Immature natural killer cell (primary cell): ENCODE results near the gene INPP5K. TPM values are rescaled to one million over a fixed set of nuclear protein-coding genes. Genes with fewer than 3 reads are reported as not detected.
A peak's percentile ranks its signal among the peaks of the same experiment; 100 is the strongest.

Experiments
- DNase-seq, 3 donors: peaks; one replicate each; pipeline ENCODE4 v3.0.0; 2022; ENCODE audit warnings: mixed read lengths in 1 of 3
- H3K27ac Mint-ChIP-seq, 6 donors: one replicate each; pipeline ENCODE4 v1.8.0; 2020; ENCODE audit warnings: mixed read lengths in 6 of 6, mild to moderate bottlenecking in 5 of 6, inconsistent platforms in 4 of 6, moderate library complexity in 3 of 6
- H3K27me3 Mint-ChIP-seq, 3 donors: one replicate each; pipeline ENCODE4 v1.8.0; 2020 to 2021; ENCODE audit warnings: low read depth in 3 of 3, mild to moderate bottlenecking in 3 of 3, mixed read lengths in 3 of 3, moderate library complexity in 3 of 3, inconsistent platforms in 1 of 3
- H3K36me3 Mint-ChIP-seq, 3 donors: one replicate each; pipeline ENCODE4 v1.8.0; 2020; ENCODE audit warnings: mixed read lengths in 3 of 3, inconsistent platforms in 2 of 3, mild to moderate bottlenecking in 2 of 3
- H3K4me1 Mint-ChIP-seq, 2 donors: one replicate each; pipeline ENCODE4 v1.8.0; 2020; ENCODE audit warnings: inconsistent platforms in 2 of 2, mild to moderate bottlenecking in 2 of 2, mixed read lengths in 2 of 2, moderate library complexity in 1 of 2
- H3K4me3 Mint-ChIP-seq, 5 donors: one replicate each; pipeline ENCODE4 v1.8.0; 2020; ENCODE audit warnings: mild to moderate bottlenecking in 5 of 5, mixed read lengths in 5 of 5, inconsistent platforms in 3 of 5, moderate library complexity in 3 of 5
- H3K9me3 Mint-ChIP-seq, 6 donors: one replicate each; pipeline ENCODE4 v1.8.0; 2020; ENCODE audit warnings: mild to moderate bottlenecking in 6 of 6, mixed read lengths in 6 of 6, inconsistent platforms in 4 of 6, moderate library complexity in 3 of 6
- polyA plus RNA-seq, 3 donors: library from polyadenylated mRNA; unstranded; fragments of 300-500 nt; fragmentation: Illumina TruSeq; gene quantifications; one replicate each; pipeline ENCODE4 v1.2.3, GENCODE V29; 2021

Gene INPP5K
- polyA plus RNA-seq, 3 donors from 2014 or later, result 113 to 161 (median 120) TPM

DNA sequence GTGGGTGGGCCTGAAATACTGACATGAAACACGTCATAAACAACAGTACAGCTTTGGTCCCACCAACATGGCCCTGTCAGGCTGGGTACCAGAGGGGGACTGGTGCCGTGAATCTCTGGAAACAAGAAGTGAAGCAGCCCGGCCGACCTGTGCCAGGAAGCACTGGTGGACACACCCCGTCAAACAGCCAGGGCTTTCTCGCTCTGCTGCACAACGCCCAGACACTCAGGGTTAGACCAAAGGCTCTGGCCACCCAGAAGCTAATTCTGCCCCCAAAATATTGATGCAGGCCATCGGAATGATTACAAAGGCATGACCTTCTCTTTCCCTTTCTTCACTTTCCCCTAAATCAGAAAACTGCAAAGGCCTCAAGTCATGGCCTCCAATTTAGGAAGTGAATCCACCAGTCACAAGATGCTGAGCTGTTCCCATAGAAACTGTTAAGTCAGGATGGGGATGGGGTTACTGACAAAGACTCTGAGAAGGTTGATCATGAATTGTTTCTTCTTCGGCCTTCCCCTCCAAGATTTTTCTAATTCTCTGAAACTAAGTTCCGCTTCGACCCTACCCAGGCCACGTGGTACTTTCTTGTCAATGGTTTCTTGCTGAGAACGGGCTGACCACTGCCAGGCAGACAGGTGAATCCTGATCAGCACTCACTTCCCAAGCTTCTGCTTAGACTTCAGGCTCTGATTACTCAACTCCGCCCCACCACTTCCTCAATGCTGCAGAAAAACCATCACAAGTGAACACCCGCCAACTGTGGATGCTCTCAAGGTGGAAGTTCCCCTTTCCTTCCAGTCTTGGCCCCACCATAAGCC is 39.4 kb upstream of the INPP5K start:
- H3K4me3 Mint-ChIP-seq, result no peak overlapping the region
- H3K36me3 Mint-ChIP-seq, result peaks cover under 1 to 13% (median 9%) of the 10 kb centered on the region in 3 donors
- peak overlapping the region in 3 of 6 donors; percentile 23 to 64 (median 58) for H3K27ac Mint-ChIP-seq
- DNase-seq, result no peak
- peaks cover 19 to 39% of the 10 kb centered on the region in 2 donors for H3K4me1 Mint-ChIP-seq
- H3K27me3 Mint-ChIP-seq, result peaks cover 0 to 5% (median 0%) of the 10 kb centered on the region in 3 donors
- H3K9me3 Mint-ChIP-seq, result no peaks in the 10 kb centered on the region

GRCh38 chr17:1554751-1555540 is 38.5 kb upstream of the INPP5K start:
- peaks cover 14 to 30% of the 10 kb centered on the region in 2 donors for H3K4me1 Mint-ChIP-seq
- DNase-seq, result no peak
- no peak overlapping the region for H3K4me3 Mint-ChIP-seq
- H3K36me3 Mint-ChIP-seq, result peaks cover 5 to 22% (median 12%) of the 10 kb centered on the region in 3 donors
- H3K9me3 Mint-ChIP-seq, result no peaks in the 10 kb centered on the region
- H3K27me3 Mint-ChIP-seq, result peaks cover 0 to 5% (median 0%) of the 10 kb centered on the region in 3 donors
- no peak overlapping the region for H3K27ac Mint-ChIP-seq

GRCh38 chr17:1553354-1554266 is 37.2 kb upstream of the INPP5K start:
- no peak overlapping the region for H3K4me3 Mint-ChIP-seq
- H3K9me3 Mint-ChIP-seq, result no peaks in the 10 kb centered on the region
- H3K27ac Mint-ChIP-seq, result peak overlapping the region in 1 of 6 donors; percentile 31
- H3K36me3 Mint-ChIP-seq, result peaks cover 5 to 22% (median 12%) of the 10 kb centered on the region in 3 donors
- peaks cover 11 to 20% of the 10 kb centered on the region in 2 donors for H3K4me1 Mint-ChIP-seq
- no peak for DNase-seq
- peaks cover 0 to 5% (median 0%) of the 10 kb centered on the region in 3 donors for H3K27me3 Mint-ChIP-seq

- Mint-ChIP-seq H3K27ac (peak overlapping the region in 1 of 6 donors; percentile 71), H3K27me3 (peaks cover 0 to 5% (median 0%) of the 10 kb centered on the region in 3 donors), H3K4me3 (no peak overlapping the region), H3K9me3 (no peaks in the 10 kb centered on the region), H3K4me1 (peaks cover 11 to 20% of the 10 kb centered on the region in 2 donors), H3K36me3 (peaks cover 5 to 22% (median 12%) of the 10 kb centered on the region in 3 donors)
- DNase-seq, result no peak
Measured at GRCh38 chr17:1552932-1553331, 36.5 kb upstream of the INPP5K start.

DNA sequence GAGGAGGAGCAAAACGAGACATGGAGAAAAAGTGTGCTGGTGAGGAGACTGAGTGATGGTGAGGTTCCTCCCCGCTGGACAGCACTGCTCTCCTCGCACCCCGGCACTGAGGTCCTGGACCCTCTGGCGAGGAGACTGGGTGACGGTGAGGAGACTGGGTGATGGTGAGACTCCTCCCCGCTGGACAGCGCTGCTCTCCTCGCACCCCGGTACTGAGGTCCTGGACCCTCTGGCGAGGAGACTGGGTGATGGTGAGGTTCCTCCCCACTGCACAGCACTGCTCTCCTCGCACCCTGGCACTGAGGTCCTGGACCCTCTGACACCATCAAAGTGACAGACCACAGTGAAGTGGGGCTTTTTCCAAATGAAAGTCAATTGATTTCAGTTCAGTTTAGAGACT is 35.3 kb upstream of the INPP5K start:
- DNase-seq, result no peak
- Mint-ChIP-seq H3K9me3 (no peaks in the 10 kb centered on the region), H3K27me3 (peaks cover 0 to 5% (median 0%) of the 10 kb centered on the region in 3 donors), H3K27ac (no peak overlapping the region), H3K36me3 (peaks cover 5 to 24% (median 12%) of the 10 kb centered on the region in 3 donors), H3K4me1 (peaks cover 7 to 12% of the 10 kb centered on the region in 2 donors), H3K4me3 (no peak overlapping the region)

DNA sequence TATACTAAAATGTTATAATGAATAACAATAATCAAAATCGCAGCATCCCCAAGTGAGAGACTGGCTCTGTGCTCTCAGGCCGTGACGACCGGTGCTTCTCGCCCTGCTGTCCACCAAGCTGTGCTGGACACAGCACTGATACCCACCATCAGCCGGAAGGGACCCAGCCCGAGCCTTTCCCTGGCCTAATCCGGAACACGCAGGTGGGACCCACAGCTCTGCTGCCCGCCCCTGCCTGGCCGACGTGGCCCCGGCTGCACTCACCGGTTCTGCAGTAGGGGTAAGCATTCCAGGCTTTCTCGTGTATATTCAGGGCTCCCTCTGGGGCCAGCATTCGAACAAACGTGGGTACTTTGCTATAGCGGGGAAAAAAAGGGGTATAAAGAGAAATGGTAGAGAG is 31.6 kb upstream of the INPP5K start:
- Mint-ChIP-seq H3K27me3 (peaks cover 0 to 3% (median 0%) of the 10 kb centered on the region in 3 donors), H3K27ac (no peak overlapping the region), H3K36me3 (peaks cover 10 to 40% (median 15%) of the 10 kb centered on the region in 3 donors), H3K4me1 (no peaks in the 10 kb centered on the region), H3K4me3 (no peak overlapping the region), H3K9me3 (no peaks in the 10 kb centered on the region)
- no peak for DNase-seq

DNA sequence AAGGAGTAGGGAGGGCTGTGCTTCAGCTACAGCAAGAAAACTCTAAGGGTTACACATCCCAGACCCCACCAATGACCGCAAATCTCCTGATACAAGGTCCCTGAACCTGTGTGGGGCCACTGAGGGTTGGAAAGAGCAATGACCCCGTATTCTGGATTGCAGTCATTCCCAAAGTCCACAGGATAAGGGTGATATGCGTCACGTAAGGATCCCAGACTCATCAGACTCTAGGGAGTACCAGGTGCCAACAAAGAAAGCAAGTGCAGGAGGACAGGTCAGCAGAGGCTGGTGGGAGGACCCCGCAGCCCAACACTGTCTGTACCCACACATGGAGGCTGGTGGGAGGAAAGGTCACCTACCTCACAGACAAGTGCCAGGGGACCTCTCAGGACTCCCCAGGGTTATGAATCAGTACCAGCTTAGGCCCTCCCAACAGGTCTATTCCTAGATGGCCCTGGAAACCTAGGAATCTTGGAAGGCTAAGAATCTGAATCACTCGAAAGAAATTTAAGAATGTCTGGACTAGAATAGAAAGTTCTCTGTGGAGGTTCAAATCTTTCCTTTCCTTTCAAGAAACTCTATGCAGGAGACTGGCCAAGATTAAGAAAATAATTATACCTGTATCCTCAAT is 30.0 kb upstream of the INPP5K start:
- Mint-ChIP-seq H3K27ac (no peak overlapping the region), H3K36me3 (peaks cover 10 to 35% (median 13%) of the 10 kb centered on the region in 3 donors), H3K4me1 (peaks cover 0 to 1% of the 10 kb centered on the region in 2 donors), H3K9me3 (no peaks in the 10 kb centered on the region), H3K27me3 (peaks cover 0 to 3% (median 0%) of the 10 kb centered on the region in 3 donors), H3K4me3 (no peak overlapping the region)
- DNase-seq, result no peak

DNA sequence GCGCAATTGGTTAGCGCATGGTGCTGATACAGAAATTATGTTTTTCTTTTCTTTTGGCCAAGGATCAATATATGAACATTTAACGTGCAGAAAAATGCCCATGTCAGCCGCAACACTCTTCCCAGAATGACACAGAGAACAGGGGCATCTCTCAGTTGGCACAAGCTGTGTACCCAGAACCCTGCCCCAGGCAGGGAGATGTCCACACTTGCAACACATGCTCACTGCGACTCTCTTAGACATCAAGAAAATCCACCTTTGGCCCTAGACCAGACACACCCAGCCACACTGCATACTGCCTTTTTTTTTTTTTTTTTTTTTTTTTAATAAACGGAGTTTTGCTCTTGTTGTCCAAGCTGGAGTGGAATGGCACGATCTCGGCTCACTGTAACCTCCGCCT is 29.2 kb upstream of the INPP5K start:
- H3K4me3 Mint-ChIP-seq, result no peak overlapping the region
- H3K27ac Mint-ChIP-seq, result no peak overlapping the region
- peaks cover 12 to 33% (median 12%) of the 10 kb centered on the region in 3 donors for H3K36me3 Mint-ChIP-seq
- peaks cover 0 to 1% of the 10 kb centered on the region in 2 donors for H3K4me1 Mint-ChIP-seq
- H3K27me3 Mint-ChIP-seq, result no peaks in the 10 kb centered on the region
- H3K9me3 Mint-ChIP-seq, result no peaks in the 10 kb centered on the region
- DNase-seq, result no peak

DNA sequence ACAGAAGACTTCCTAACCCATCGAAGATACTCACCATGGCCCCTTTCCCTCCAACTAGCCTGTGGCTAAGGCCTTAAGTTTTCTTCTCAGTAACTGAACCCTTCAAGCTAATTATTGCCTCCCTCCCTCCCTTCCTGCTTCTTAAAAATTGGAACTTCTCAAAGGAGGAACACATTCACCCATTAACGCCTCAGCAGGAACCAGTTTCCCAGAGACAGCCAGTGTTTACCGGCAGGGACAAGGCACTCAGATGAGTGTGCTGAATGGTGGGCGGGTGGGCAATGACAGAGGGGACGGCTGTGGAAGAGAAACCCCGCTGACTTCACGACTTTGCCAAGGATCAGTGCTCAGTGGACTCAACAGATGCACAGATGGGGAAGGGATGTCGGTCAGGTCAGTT is 25.9 kb upstream of the INPP5K start:
- Mint-ChIP-seq H3K9me3 (no peaks in the 10 kb centered on the region), H3K27me3 (peaks cover 0 to 4% (median 0%) of the 10 kb centered on the region in 3 donors), H3K4me3 (no peak overlapping the region), H3K36me3 (peaks cover 18 to 43% (median 19%) of the 10 kb centered on the region in 3 donors), H3K4me1 (peaks cover 0 to 1% of the 10 kb centered on the region in 2 donors), H3K27ac (no peak overlapping the region)
- DNase-seq, result no peak

- H3K27ac Mint-ChIP-seq, result no peak overlapping the region
- peaks cover 0 to 1% of the 10 kb centered on the region in 2 donors for H3K4me1 Mint-ChIP-seq
- peaks cover 0 to 4% (median 0%) of the 10 kb centered on the region in 3 donors for H3K27me3 Mint-ChIP-seq
- DNase-seq, result no peak
- no peaks in the 10 kb centered on the region for H3K9me3 Mint-ChIP-seq
- peaks cover 18 to 38% (median 19%) of the 10 kb centered on the region in 3 donors for H3K36me3 Mint-ChIP-seq
- H3K4me3 Mint-ChIP-seq, result no peak overlapping the region
Measured at GRCh38 chr17:1541367-1541904, 25.0 kb upstream of the INPP5K start.

DNA sequence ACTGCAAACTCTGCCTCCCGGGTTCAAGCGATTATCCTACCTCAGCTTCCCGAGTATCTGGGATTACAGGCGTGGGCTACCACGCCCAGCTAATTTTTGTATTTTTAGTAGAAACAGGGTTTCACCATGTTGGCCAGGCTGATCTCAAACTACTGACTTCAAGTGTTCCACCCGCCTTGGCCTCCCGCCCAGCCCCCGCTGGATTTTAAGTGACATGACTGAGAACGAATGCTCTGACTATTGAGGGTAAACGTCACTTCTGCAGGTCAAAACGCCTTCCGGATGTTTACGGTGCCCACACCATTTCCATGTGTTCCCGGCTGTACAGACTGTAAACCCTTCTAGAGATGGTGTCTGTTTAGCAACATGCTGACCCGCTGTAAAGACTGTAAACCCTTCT is 23.4 kb upstream of the INPP5K start:
- DNase-seq, result no peak
- Mint-ChIP-seq H3K36me3 (peaks cover 21 to 34% (median 24%) of the 10 kb centered on the region in 3 donors), H3K27me3 (peaks cover 0 to 4% (median 0%) of the 10 kb centered on the region in 3 donors), H3K4me1 (peaks cover 0 to 1% of the 10 kb centered on the region in 2 donors), H3K9me3 (no peaks in the 10 kb centered on the region), H3K27ac (no peak overlapping the region), H3K4me3 (no peak overlapping the region)

- Mint-ChIP-seq H3K9me3 (no peaks in the 10 kb centered on the region), H3K27me3 (peaks cover 0 to 4% (median 2%) of the 10 kb centered on the region in 3 donors), H3K4me1 (no peaks in the 10 kb centered on the region), H3K36me3 (peaks cover 26 to 34% (median 26%) of the 10 kb centered on the region in 3 donors), H3K4me3 (no peak overlapping the region), H3K27ac (no peak overlapping the region)
- DNase-seq, result no peak
Measured at GRCh38 chr17:1535737-1536136, 19.3 kb upstream of the INPP5K start.
